ENCODE data around the gene FKBP9.

Gene FKBP9

DNA sequence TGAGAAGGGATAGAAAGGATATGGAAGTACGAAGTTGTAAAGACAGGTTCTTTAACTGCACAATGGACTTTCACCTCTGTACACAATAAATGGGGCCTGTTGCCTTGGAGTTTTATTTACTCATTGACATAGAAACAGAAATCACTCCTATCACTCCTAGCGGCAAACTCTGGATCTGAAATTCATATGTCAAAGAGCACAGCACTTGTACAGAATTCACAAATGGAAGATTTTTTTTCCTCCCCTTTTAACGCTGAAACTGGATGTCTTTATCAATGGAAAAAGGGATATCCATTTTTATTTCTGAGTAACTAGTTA is 87.1 kb downstream of the FKBP9 start:
- DNase-seq (ENCODE audit: low read depth) = peak; percentile 70
- TF ChIP-seq, protein P1, sequence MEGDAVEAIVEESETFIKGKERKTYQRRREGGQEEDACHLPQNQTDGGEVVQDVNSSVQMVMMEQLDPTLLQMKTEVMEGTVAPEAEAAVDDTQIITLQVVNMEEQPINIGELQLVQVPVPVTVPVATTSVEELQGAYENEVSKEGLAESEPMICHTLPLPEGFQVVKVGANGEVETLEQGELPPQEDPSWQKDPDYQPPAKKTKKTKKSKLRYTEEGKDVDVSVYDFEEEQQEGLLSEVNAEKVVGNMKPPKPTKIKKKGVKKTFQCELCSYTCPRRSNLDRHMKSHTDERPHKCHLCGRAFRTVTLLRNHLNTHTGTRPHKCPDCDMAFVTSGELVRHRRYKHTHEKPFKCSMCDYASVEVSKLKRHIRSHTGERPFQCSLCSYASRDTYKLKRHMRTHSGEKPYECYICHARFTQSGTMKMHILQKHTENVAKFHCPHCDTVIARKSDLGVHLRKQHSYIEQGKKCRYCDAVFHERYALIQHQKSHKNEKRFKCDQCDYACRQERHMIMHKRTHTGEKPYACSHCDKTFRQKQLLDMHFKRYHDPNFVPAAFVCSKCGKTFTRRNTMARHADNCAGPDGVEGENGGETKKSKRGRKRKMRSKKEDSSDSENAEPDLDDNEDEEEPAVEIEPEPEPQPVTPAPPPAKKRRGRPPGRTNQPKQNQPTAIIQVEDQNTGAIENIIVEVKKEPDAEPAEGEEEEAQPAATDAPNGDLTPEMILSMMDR (IDR thresholded peaks at IDR 0.05; ENCODE audit: control insufficient read depth, extremely low read depth, insufficient read depth) = peak; percentile 33; the same call in 1 of the 2 replicates
- H3K4me3 ChIP-seq (ENCODE audit: low read depth, low read length) = peak overlapping the region; percentile 4; the same call in 1 of the 2 replicates

DNA sequence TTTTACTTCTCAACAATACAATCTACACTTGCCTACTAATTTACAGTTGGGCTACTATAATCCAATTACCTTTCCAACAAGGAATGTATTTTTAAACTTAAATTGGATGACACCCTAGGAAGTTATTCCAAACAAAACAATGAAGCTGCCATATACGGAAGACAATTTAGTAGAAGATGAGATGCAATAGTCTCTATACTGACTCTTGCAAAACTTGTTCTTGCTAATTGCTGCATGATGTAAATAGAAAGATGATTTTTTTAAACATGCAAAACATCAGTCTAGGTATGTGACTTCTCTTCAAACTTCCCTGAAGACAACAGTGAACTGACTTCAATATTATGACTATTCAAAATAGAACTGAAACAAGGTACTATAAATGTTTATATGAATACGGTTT is 87.7 kb downstream of the FKBP9 start:
- no peak for DNase-seq (ENCODE audit: low read depth)
- TF ChIP-seq, protein P1 (IDR thresholded peaks at IDR 0.05; ENCODE audit: control insufficient read depth, extremely low read depth, insufficient read depth) = no peak
- H3K4me3 ChIP-seq (ENCODE audit: low read depth, low read length) = no peak overlapping the region

DNA sequence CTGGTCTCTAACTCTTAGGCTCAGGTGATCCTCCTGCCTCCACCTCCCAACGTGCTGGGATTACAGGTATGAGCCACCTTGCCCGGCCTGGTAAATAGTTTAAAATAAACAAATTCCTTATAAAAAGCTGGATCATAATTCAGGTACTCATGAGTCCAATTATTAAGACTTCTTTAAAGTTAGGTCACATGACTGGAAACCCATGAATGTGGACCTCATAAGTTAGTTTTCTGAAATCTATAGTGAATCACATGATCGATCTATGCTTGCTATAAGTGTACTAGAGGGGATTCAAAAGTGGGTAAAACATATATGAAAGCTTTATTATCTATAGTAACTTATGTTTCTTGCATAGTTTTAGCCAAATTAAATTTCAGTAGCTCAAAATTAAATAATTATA is 91.0 kb downstream of the FKBP9 start:
- H3K4me3 ChIP-seq (ENCODE audit: low read depth, low read length) = no peak overlapping the region
- TF ChIP-seq, protein P1 (IDR thresholded peaks at IDR 0.05; ENCODE audit: control insufficient read depth, extremely low read depth, insufficient read depth) = no peak
- DNase-seq (ENCODE audit: low read depth) = no peak

DNA sequence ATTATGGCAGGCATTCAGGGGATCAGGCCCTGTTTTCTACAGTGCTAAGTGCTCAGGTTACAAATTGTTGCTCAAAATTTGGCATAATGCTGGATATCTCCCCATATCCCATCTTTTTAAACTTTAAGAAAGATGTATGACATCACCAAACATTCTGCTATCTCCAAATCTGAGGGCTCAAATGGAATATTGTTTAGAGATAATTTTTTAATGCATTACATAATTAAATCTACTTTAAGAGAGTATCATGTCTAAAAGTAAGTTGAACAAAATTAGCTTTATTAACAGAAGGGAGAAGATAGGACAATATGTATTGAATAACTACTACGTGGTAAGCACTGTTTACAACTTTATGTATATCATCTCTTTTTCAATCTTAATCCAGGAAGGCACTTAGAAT is 91.5 kb downstream of the FKBP9 start:
- no peak overlapping the region for H3K4me3 ChIP-seq (ENCODE audit: low read depth, low read length)
- TF ChIP-seq, protein P1 (IDR thresholded peaks at IDR 0.05; ENCODE audit: control insufficient read depth, extremely low read depth, insufficient read depth) = no peak
- DNase-seq (ENCODE audit: low read depth) = no peak

DNA sequence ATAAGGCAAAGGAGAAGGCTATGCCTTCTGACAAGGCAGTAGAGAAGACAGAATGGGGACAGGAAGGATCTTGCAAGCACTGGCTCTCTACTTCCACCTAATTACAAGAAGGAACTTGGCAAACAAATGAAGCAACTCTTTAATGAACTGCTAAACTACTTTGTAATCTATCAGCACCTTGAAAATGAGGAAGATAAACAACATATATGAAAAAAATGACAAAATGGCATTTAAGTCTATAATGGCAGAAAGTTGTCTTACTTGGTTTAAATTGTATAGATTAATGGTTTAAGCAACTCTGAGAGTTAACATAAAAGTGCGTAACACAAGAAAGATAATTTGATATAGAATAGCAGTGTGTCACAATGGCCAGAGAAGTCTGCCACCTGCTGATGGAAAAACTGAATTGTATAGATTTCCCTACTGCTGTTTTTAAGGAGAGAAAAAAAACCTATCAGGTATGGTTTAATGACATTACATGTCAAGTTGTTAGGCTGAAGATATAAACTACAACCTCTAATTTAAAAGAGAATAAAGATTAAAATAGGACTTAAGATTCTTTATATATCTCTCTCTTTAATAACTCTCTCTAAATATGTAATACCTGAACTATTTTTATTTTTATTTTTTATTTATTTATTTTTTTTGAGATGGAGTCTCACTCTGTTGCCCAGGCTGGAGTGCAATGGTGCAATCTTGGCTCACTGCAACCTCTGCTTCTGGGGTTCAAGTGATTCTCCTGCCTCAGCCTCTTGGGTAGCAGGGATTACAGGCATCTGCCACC is 93.5 kb downstream of the FKBP9 start:
- TF ChIP-seq, protein P1 (IDR thresholded peaks at IDR 0.05; ENCODE audit: control insufficient read depth, extremely low read depth, insufficient read depth) = peak; percentile 55
- DNase-seq (ENCODE audit: low read depth) = peak; percentile 47
- H3K4me3 ChIP-seq (ENCODE audit: low read depth, low read length) = no peak overlapping the region

DNA sequence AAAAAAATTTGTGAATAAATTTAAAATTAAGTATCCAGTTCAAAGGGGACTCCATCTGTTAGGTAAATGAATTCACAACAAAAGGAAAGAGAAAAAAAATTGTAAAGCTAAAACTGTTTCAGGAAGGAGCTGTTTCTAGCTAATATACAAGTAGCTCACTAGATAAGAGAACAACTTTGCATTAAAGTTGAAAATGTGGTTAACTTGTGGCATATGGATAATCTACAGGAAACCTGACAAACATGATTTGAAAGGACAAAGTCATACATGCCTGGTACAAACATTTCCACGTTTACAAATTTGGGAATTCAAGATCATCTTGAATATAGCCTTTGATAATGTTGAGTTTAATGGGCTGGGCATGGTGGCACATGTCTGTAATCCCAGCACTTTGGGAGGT is 96.5 kb downstream of the FKBP9 start:
- TF ChIP-seq, protein P1 (IDR thresholded peaks at IDR 0.05; ENCODE audit: control insufficient read depth, extremely low read depth, insufficient read depth) = no peak
- DNase-seq (ENCODE audit: low read depth) = no peak
- H3K4me3 ChIP-seq (ENCODE audit: low read depth, low read length) = no peak overlapping the region

Measured in LNCaP clone FGC (cell line).